SKM-1 treated with dmso at 0.1 percent for 144 hours (cell line): Measurements from ENCODE around the gene UBE2B.
A peak's percentile ranks its signal among the peaks of the same experiment; 100 is the strongest.

Source experiments
- DNase-seq: peaks from one replicate; lab custom pipeline; 2025; ENCODE audit not compliant: unreplicated experiment; lab: John Stamatoyannopoulos, UW

Gene UBE2B

GRCh38 chr5:134436523-134437339, 65.4 kb downstream of the UBE2B start:
- peak; percentile 57 for DNase-seq

GRCh38 chr5:134437340-134437846, 66.0 kb downstream of the UBE2B start:
- DNase-seq: no peak

DNA sequence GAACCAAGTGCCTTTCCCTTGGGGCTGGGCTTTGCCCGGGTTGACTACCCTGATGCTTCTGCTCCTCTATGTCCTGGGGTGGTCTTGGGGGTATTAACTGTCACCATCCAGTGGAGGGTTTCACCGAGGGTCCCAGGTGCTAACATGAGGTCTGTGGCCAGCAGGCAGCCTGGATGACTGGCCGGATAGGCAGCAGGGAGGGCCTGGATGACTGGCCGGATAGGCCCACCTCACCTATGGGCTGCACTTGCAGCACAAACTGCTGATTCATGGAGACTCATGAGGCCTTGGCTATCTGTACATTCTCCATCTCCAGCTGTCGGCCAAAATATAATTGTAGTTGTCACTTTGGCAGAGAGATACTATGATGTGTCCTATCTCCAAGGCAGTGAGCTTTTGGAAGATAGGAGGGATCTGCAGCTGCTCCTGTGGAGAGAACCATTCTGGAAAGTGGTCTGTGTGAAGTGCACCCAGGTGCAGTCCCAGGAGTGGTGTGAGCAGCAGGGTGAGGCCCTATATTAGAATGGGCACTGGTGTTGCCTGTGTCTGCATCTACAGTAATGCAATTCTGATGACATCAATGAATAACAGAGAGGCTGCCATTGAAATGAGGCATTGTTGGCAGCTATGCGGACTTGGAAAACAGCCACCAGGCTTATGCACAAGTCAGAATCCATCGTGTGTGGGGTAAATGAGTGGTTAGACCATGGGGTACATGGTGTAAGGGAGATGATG, 66.6 kb downstream of the UBE2B start:
- DNase-seq: no peak

DNA sequence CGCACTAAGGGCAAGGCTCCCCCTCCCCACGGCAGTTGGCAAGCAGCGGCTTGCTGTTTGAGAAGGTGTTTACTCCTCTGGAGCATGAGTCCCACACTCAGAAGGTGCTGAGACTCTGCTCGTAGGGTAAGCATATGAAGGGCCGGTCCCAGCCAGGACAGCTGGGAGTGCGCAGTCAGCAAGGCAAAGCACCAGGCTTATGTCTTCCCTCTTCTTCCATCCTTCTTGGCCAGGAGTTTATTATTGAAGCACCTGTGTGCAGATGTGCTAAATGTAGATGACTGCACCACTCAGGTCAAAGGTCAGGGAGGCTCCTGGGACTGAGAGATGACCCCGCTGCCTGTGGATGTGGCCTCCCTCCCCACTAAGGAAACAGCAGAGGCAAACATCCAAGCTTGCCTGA, 67.4 kb downstream of the UBE2B start:
- DNase-seq: no peak

DNA sequence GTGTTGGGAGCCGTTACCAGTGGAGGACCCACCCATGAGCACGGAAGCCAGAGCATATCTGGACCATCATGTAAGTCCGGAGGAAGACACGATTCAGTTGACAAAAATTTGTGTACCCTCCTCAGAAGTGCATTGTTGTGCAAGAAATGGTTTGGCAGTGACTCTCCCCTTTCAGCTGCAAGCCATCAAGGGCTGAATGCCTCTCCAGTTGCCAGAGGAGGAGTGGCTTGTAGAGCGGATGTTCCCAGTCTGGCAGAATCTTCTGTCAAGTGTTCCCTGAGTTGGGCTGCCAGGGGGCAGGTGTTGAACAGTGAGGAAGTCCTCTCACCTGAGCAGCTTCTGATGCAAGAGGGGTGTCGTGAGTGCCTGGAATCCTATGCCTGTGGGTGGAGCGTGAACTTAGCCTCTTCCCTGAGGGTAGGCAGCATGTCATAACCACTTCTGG, 67.9 kb downstream of the UBE2B start:
- DNase-seq: no peak

- DNase-seq: no peak
Measured at GRCh38 chr5:134440201-134440755, 68.9 kb downstream of the UBE2B start.
